HepG2 (cell line): ENCODE results near the gene CALML5. TPM values are rescaled to one million over a fixed set of nuclear protein-coding genes. Genes with fewer than 3 reads are reported as not detected.
A peak's percentile ranks its signal among the peaks of the same experiment; 100 is the strongest.

Experiments used
- ATM ChIP-seq: fragments of 450-650 bp; IDR thresholded peaks from 2 replicates; pipeline ENCODE4 v1.7.1; 2017; ENCODE audit warnings: mild to moderate bottlenecking, borderline replicate concordance
- BCLAF1 ChIP-seq: fragments of 450-650 bp; IDR thresholded peaks from 2 replicates; pipeline ENCODE4 v1.6.1; 2017; ENCODE audit warnings: mild to moderate bottlenecking
- CEBPB ChIP-seq: IDR thresholded peaks from 2 replicates; pipeline ENCODE4 v1.6.1; 2011; ENCODE audit warnings: low read depth, low read length, improper control_type of control experiment, borderline replicate concordance
- FOXO4 ChIP-seq: sonication (generic); formaldehyde crosslinking; conservative IDR thresholded peaks from 2 replicates; pipeline ENCODE4 v1.8.1; 2023; ENCODE audit warnings: missing genetic modification reagents
- HOXA9 ChIP-seq: sonication (generic); formaldehyde crosslinking; IDR thresholded peaks from 2 replicates; pipeline ENCODE4 v1.8.1; 2022; ENCODE audit warnings: missing genetic modification reagents, mild to moderate bottlenecking, moderate library complexity, borderline replicate concordance
- ISL2 ChIP-seq: sonication (generic); formaldehyde crosslinking; IDR thresholded peaks from 2 replicates; pipeline ENCODE4 v1.5.0; 2020; ENCODE audit warnings: missing genetic modification reagents
- NPAS2 ChIP-seq: sonication (generic); formaldehyde crosslinking; IDR thresholded peaks from 2 replicates; pipeline ENCODE4 v1.8.0; 2022; ENCODE audit warnings: mild to moderate bottlenecking, missing genetic modification reagents, borderline replicate concordance
- RBAK ChIP-seq: sonication (generic); formaldehyde crosslinking; IDR thresholded peaks from 2 replicates; pipeline ENCODE4 v1.5.1; 2020; ENCODE audit warnings: mild to moderate bottlenecking, missing genetic modification reagents
- RBFOX2 ChIP-seq: fragments of 200-400 bp; formaldehyde crosslinking; IDR thresholded peaks from 2 replicates; pipeline ENCODE4 v1.6.1; 2017; ENCODE audit warnings: low read depth, mild to moderate bottlenecking, low read length
- TCF7 ChIP-seq: sonication (generic); IDR thresholded peaks from 2 replicates; pipeline ENCODE4 v1.6.1; 2016; ENCODE audit warnings: antibody characterized with exemption, low read depth
- XBP1 ChIP-seq: sonication (generic); formaldehyde crosslinking; IDR thresholded peaks from 2 replicates; pipeline ENCODE4 v1.5.0; 2020; ENCODE audit warnings: missing genetic modification reagents
- ZBTB14 ChIP-seq: sonication (generic); formaldehyde crosslinking; IDR thresholded peaks from 2 replicates; pipeline ENCODE4 v1.4.0; 2020; ENCODE audit warnings: missing genetic modification reagents
- ZBTB20 ChIP-seq: sonication (generic); formaldehyde crosslinking; IDR thresholded peaks from 2 replicates; pipeline ENCODE4 v1.8.1; 2023; ENCODE audit warnings: missing genetic modification reagents, low read depth, mild to moderate bottlenecking, borderline replicate concordance
- ZKSCAN8 ChIP-seq: IDR thresholded peaks from 2 replicates; pipeline ENCODE4 v1.6.1; 2016; ENCODE audit warnings: borderline replicate concordance, missing genetic modification reagents, missing compliant biosample characterization
- ZNF274 ChIP-seq: sonication (generic); formaldehyde crosslinking; IDR thresholded peaks from 2 replicates; pipeline ENCODE4 v1.5.1; 2020; ENCODE audit warnings: mild to moderate bottlenecking, missing genetic modification reagents
- polyA plus RNA-seq, 8 experiments: library from polyadenylated mRNA; depleted of rRNA in 3 of 8; stranded (reverse) in 7 of 8; unstranded in 1 of 8; fragments of >200 nt; fragmentation: Illumina TruSeq in 4 of 8; extraction: Trizol in 4 of 8; gene quantifications; 2 replicates each; pipeline versions ENCODE4 v1.2.1 to v1.2.3, GENCODE V29; 2011 to 2016; ENCODE audit warnings: low read depth in 4 of 8, missing spikeins in 1 of 8, mixed read lengths in 1 of 8; ENCODE audit not compliant: insufficient read depth in 1 of 8
- total RNA-seq, 5 experiments: library from RNA; depleted of rRNA; stranded (reverse); fragments of >200 nt; fragmentation: Illumina TruSeq; extraction: Trizol; gene quantifications; 2 replicates each; pipeline ENCODE4 v1.2.3, GENCODE V29; 2016; ENCODE audit warnings: low read depth in 1 of 5
- TF ChIP-seq, protein P1 (sequence below): sonication (generic); formaldehyde crosslinking; IDR thresholded peaks from 2 replicates; pipeline ENCODE4 v1.8.0; 2022; ENCODE audit warnings: mild to moderate bottlenecking, missing genetic modification reagents, borderline replicate concordance
- TF ChIP-seq, protein P2 (sequence below): sonication (generic); formaldehyde crosslinking; IDR thresholded peaks from 2 replicates; pipeline ENCODE4 v1.4.0; 2020; ENCODE audit warnings: missing genetic modification reagents, borderline replicate concordance

CALML5 gene
- total and polyA plus RNA-seq, 2 of the 13 experiments (the other 11 are each of a cell fraction or from before 2014, with no cell fraction given) = not detected

DNA sequence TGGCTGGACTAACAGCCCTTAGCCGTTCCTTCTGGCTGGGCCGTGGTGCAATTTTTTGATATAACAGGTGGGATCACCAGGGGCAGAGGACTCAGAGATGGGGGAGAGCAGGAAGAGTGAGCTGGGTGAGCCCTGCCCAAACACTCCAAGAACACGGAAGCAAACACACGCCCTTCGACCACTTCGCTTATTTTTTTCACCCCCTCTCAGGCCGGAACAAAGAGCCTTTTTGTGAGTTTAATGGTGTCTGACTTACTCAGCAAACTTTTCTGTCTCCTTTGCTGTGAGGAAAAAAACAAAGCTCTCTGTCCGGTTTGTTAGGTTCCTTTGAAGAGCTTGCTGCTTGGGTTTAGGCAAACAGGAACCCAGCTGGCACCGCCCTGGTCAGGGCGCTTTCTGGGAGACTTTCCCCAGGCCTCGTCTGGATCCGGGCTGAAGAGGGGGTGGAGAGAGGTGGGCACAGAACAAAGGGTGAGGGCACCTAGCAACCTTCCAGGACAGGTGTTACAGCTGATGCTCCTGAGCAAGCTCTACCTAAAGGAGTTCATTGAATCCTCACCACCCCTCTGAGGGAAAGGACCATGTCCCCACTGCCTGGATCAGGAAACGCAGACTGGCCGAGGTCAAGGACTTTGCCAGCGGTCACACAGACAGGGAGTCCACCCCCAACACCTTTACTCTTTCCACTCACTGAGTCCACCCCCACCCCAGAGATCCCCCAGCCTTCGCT is 48.7 kb upstream of the CALML5 start (continued):
- TF ChIP-seq BCLAF1 (no peak), ISL2 (CRISPR knock-in tag) (peak; percentile 82), ZNF274 (CRISPR knock-in tag) (no peak; the same call in 1 of the 2 replicates), CEBPB (no peak), NPAS2 (CRISPR knock-in tag) (no peak), ATM (no peak), ZKSCAN8 (CRISPR knock-in tag) (0 out of 2 replicates have a peak, but pooled peaks have one; percentile 14), FOXO4 (no peak), RBFOX2 (peak; percentile 66; the same call in 1 of the 2 replicates), ZBTB20 (CRISPR knock-in tag) (no peak), TCF7 (peak; percentile 83), XBP1 (CRISPR knock-in tag) (no peak), RBAK (CRISPR knock-in tag) (no peak), ZBTB14 (no peak), HOXA9 (no peak)
- TF ChIP-seq, protein P1, sequence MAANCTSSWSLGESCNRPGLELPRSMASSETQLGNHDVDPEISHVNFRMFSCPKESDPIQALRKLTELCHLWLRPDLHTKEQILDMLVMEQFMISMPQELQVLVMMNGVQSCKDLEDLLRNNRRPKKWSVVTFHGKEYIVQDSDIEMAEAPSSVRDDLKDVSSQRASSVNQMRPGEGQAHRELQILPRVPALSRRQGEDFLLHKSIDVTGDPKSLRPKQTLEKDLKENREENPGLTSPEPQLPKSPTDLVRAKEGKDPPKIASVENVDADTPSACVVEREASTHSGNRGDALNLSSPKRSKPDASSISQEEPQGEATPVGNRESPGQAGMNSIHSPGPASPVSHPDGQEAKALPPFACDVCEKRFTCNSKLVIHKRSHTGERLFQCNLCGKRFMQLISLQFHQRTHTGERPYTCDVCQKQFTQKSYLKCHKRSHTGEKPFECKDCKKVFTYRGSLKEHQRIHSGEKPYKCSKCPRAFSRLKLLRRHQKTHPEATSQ (CRISPR knock-in tag) = no peak
- TF ChIP-seq, protein P2, sequence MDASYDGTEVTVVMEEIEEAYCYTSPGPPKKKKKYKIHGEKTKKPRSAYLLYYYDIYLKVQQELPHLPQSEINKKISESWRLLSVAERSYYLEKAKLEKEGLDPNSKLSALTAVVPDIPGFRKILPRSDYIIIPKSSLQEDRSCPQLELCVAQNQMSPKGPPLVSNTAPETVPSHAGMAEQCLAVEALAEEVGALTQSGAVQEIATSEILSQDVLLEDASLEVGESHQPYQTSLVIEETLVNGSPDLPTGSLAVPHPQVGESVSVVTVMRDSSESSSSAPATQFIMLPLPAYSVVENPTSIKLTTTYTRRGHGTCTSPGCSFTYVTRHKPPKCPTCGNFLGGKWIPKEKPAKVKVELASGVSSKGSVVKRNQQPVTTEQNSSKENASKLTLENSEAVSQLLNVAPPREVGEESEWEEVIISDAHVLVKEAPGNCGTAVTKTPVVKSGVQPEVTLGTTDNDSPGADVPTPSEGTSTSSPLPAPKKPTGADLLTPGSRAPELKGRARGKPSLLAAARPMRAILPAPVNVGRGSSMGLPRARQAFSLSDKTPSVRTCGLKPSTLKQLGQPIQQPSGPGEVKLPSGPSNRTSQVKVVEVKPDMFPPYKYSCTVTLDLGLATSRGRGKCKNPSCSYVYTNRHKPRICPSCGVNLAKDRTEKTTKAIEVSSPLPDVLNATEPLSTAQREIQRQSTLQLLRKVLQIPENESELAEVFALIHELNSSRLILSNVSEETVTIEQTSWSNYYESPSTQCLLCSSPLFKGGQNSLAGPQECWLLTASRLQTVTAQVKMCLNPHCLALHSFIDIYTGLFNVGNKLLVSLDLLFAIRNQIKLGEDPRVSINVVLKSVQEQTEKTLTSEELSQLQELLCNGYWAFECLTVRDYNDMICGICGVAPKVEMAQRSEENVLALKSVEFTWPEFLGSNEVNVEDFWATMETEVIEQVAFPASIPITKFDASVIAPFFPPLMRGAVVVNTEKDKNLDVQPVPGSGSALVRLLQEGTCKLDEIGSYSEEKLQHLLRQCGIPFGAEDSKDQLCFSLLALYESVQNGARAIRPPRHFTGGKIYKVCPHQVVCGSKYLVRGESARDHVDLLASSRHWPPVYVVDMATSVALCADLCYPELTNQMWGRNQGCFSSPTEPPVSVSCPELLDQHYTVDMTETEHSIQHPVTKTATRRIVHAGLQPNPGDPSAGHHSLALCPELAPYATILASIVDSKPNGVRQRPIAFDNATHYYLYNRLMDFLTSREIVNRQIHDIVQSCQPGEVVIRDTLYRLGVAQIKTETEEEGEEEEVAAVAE = peak; percentile 39; the same call in 1 of the 2 replicates
